ENCODE data around the gene GJA4.

GJA4 gene

GRCh38 chr1:34784751-34785221 lies 8.0 kb upstream of the GJA4 start:
- no peak for DNase-seq (ENCODE audit: low read depth)
- H3K4me3 ChIP-seq (ENCODE audit: low read depth, low read length), result no peak overlapping the region
- TF ChIP-seq CTCF (conservative IDR thresholded peaks at IDR 0.05; ENCODE audit: low read depth, low read length), result no peak

GRCh38 chr1:34785231-34785874 lies 7.4 kb upstream of the GJA4 start:
- DNase-seq (ENCODE audit: low read depth), result no peak
- TF ChIP-seq CTCF (conservative IDR thresholded peaks at IDR 0.05; ENCODE audit: low read depth, low read length), result no peak
- no peak overlapping the region for H3K4me3 ChIP-seq (ENCODE audit: low read depth, low read length)

- no peak for DNase-seq (ENCODE audit: low read depth)
- H3K4me3 ChIP-seq (ENCODE audit: low read depth, low read length), result no peak overlapping the region
- TF ChIP-seq CTCF (conservative IDR thresholded peaks at IDR 0.05; ENCODE audit: low read depth, low read length), result no peak
These were observed 6.8 kb upstream of the GJA4 start for GRCh38 chr1:34785875-34786470.

GRCh38 chr1:34786521-34787325 lies 6.1 kb upstream of the GJA4 start:
- DNase-seq (ENCODE audit: low read depth), result peak; percentile 87
- no peak overlapping the region for H3K4me3 ChIP-seq (ENCODE audit: low read depth, low read length)
- peak; percentile 94 for TF ChIP-seq CTCF (conservative IDR thresholded peaks at IDR 0.05; ENCODE audit: low read depth, low read length)

- peak; percentile 36 for TF ChIP-seq CTCF (conservative IDR thresholded peaks at IDR 0.05; ENCODE audit: low read depth, low read length)
- H3K4me3 ChIP-seq (ENCODE audit: low read depth, low read length), result no peak overlapping the region
- peak; percentile 52 for DNase-seq (ENCODE audit: low read depth)
These were observed 5.1 kb upstream of the GJA4 start for GRCh38 chr1:34787461-34788420.

- H3K4me3 ChIP-seq (ENCODE audit: low read depth, low read length), result no peak overlapping the region
- DNase-seq (ENCODE audit: low read depth), result no peak
- TF ChIP-seq CTCF (conservative IDR thresholded peaks at IDR 0.05; ENCODE audit: low read depth, low read length), result no peak
These were observed 1.8 kb upstream of the GJA4 start for GRCh38 chr1:34790985-34791384.
